K562 (cell line): Measurements from ENCODE around the gene C11orf98. TPM values are rescaled to one million over a fixed set of nuclear protein-coding genes. Genes with fewer than 3 reads are reported as not detected.

Experiments used
- ATAC-seq: fragments of 200-7000 bp; cut with Tn5 transposase; 3 replicates; pipeline ENCODE4 v1.9.1; 2020; ENCODE audit warnings: moderate library complexity
- Bru-seq: library from RNA; stranded (reverse); fragments of 400-500 nt; gene quantifications from one replicate; lab custom pipeline; 2021; lab: Mats Ljungman, UMichigan
- BruChase-seq, 2 experiments: library from RNA; stranded (reverse); fragments of 400-500 nt; gene quantifications; one replicate each; lab custom pipeline; 2021; lab: Mats Ljungman, UMichigan
- BruUV-seq: library from RNA; stranded (reverse); fragments of 400-500 nt; replicated peaks from 2 replicates; lab custom pipeline; 2021; lab: Mats Ljungman, UMichigan
- CTCF ChIA-PET: fragments of 300-600 bp; formaldehyde crosslinking; extraction: SDS; loops from one replicate; lab custom pipeline; 2021; ENCODE audit warnings: low intra/inter-chr PET ratio; lab: Yijun Ruan, JAX
- POLR2A ChIA-PET: fragments of 300-600, 350-650 bp; sonication (Branson Sonifier 250); formaldehyde crosslinking; extraction: SDS; loops from one replicate; lab custom pipeline; 2021; ENCODE audit warnings: antibody characterized with exemption, inconsistent platforms; lab: Yijun Ruan, JAX
- DNase-seq, 4 experiments: peaks; one replicate each; pipeline versions ENCODE4 v3.0.0 to v3.0.0-alpha.2; 2011 to 2018; ENCODE audit warnings: low spot score in 3 of 4, mixed read lengths in 3 of 4; ENCODE audit errors: extremely low read depth in 1 of 4
- FAIRE-seq: peaks from 2 replicates; lab custom pipeline; 2011; peaks lifted over from hg19 to GRCh38; lab: Jason Lieb, UNC
- H2AFZ ChIP-seq: 2 replicates; pipeline ENCODE4 v1.6.0; 2011; ENCODE audit warnings: low read depth, low read length, control low read depth, inconsistent platforms
- H3K27ac ChIP-seq: fragments of 200-600 bp; 3 replicates; pipeline ENCODE4 v1.8.0; 2011; ENCODE audit warnings: low read depth, mild to moderate bottlenecking, control low read depth, inconsistent platforms, low read length, moderate library complexity, mixed read lengths; ENCODE audit errors: extremely low read depth
- H3K27me3 ChIP-seq, 2 experiments: fragments of 300-600 bp in 1 of 2; 2 replicates in 1 of 2; 3 replicates in 1 of 2; pipeline versions ENCODE4 v1.6.0 to v1.8.0; 2011; ENCODE audit warnings: inconsistent platforms in 2 of 2, low read length in 2 of 2, mild to moderate bottlenecking in 1 of 2, mixed read lengths in 1 of 2, moderate library complexity in 1 of 2; ENCODE audit not compliant: control insufficient read depth in 2 of 2, insufficient read depth in 2 of 2
- H3K36me3 ChIP-seq: fragments of 300-600 bp; 3 replicates; pipeline ENCODE4 v1.8.0; 2011; ENCODE audit warnings: mild to moderate bottlenecking, low read length, inconsistent platforms; ENCODE audit not compliant: control insufficient read depth, insufficient read depth
- H3K4me1 ChIP-seq, 2 experiments: fragments of 200-600 bp in 1 of 2; replicated peaks in 1 of 2; 2 replicates in 1 of 2; 3 replicates in 1 of 2; pipeline versions ENCODE4 v1.5.1 to v1.8.0; 2011; ENCODE audit warnings: inconsistent platforms in 2 of 2, low read length in 2 of 2, mild to moderate bottlenecking in 1 of 2, mixed read lengths in 1 of 2, moderate library complexity in 1 of 2; ENCODE audit not compliant: control insufficient read depth in 2 of 2, insufficient read depth in 2 of 2
- H3K4me2 ChIP-seq: 2 replicates; pipeline ENCODE4 v1.6.1; 2011; ENCODE audit warnings: low read length, control low read depth, inconsistent platforms, mixed read lengths; ENCODE audit not compliant: insufficient read depth
- H3K4me3 ChIP-seq: fragments of 200-600 bp; sonication (generic), shearing (Covaris generic); 2 replicates; pipeline ENCODE4 v1.5.1; 2016; ENCODE audit warnings: control low read depth, inconsistent platforms
- H3K79me2 ChIP-seq: fragments of 200-600 bp; 3 replicates; pipeline ENCODE4 v1.8.0; 2011; ENCODE audit warnings: low read length, inconsistent platforms; ENCODE audit not compliant: control insufficient read depth, insufficient read depth
- H3K9ac ChIP-seq, 2 experiments: 2 replicates each; pipeline versions ENCODE4 v1.6.0 to v1.6.1; 2011; ENCODE audit warnings: low read depth in 2 of 2, low read length in 2 of 2, control low read depth in 1 of 2, inconsistent platforms in 1 of 2, mild to moderate bottlenecking in 1 of 2, mixed read lengths in 1 of 2; ENCODE audit not compliant: insufficient read depth in 1 of 2
- H3K9me1 ChIP-seq: one replicate; pipeline ENCODE4 v1.6.0; 2011; ENCODE audit warnings: inconsistent platforms, mild to moderate bottlenecking, low read length, moderate library complexity; ENCODE audit not compliant: control insufficient read depth, insufficient read depth
- H3K9me3 ChIP-seq: replicated peaks from 2 replicates; pipeline ENCODE4 v1.5.1; 2011; ENCODE audit warnings: low read depth, low read length, inconsistent platforms; ENCODE audit not compliant: control insufficient read depth, insufficient read depth
- H4K20me1 ChIP-seq: replicated peaks from 2 replicates; pipeline ENCODE4 v1.6.1; 2011; ENCODE audit warnings: low read length, inconsistent platforms, mixed read lengths; ENCODE audit not compliant: control insufficient read depth, insufficient read depth
- BHLHE40 ChIP-seq: IDR thresholded peaks from 2 replicates; pipeline ENCODE4 v1.6.1; 2011; ENCODE audit warnings: low read length, improper control_type of control experiment
- CEBPB ChIP-seq: fragments of 450-650 bp; IDR thresholded peaks from 2 replicates; pipeline ENCODE4 v1.6.1; 2016; ENCODE audit warnings: missing genetic modification characterization, missing compliant biosample characterization
- DACH1 ChIP-seq: fragments of 450-650 bp; IDR thresholded peaks from 2 replicates; pipeline ENCODE4 v1.6.1; 2018; ENCODE audit not compliant: partially characterized antibody
- FOXK2 ChIP-seq, 2 experiments: fragments of 450-650 bp; IDR thresholded peaks in 1 of 2; conservative IDR thresholded peaks in 1 of 2; 2 replicates each; pipeline ENCODE4 v1.6.1; 2016; ENCODE audit warnings: low read depth in 2 of 2, mild to moderate bottlenecking in 1 of 2
- HMG20B ChIP-seq: fragments of 250-450 bp; sonication (Bioruptor Pico); IDR thresholded peaks from 2 replicates; pipeline ENCODE4 v1.5.0; 2021; ENCODE audit warnings: mild to moderate bottlenecking
- HSF4 ChIP-seq: fragments of 250-450 bp; sonication (Bioruptor Pico); IDR thresholded peaks from 2 replicates; pipeline ENCODE4 v2.1.2; 2022; ENCODE audit warnings: mild to moderate bottlenecking, moderate library complexity, borderline replicate concordance
- IRF2 ChIP-seq: sonication (generic); formaldehyde crosslinking; IDR thresholded peaks from 2 replicates; pipeline ENCODE4 v1.8.1; 2022; ENCODE audit warnings: mild to moderate bottlenecking, missing genetic modification reagents
- KAT8 ChIP-seq: fragments of 450-650 bp; IDR thresholded peaks from 2 replicates; pipeline ENCODE4 v1.6.1; 2016; ENCODE audit warnings: low read depth, mild to moderate bottlenecking
- MAFK ChIP-seq: IDR thresholded peaks from 2 replicates; pipeline ENCODE4 v1.6.1; 2011; ENCODE audit warnings: low read length, improper control_type of control experiment
- MEF2D ChIP-seq: conservative IDR thresholded peaks from 2 replicates; pipeline ENCODE4 v1.6.1; 2016; ENCODE audit warnings: low read depth, missing genetic modification characterization, missing compliant biosample characterization
- WGBS: fragments of 100-300 bp; shearing (Covaris generic); methylation state at CpG from one replicate; pipeline ENCODE4 v1.1.6; 2016; ENCODE audit warnings: low coverage, mixed read lengths; ENCODE audit not compliant: insufficient coverage; ENCODE audit errors: missing lambda C conversion rate; 5-methylcytosine and 5-hydroxymethylcytosine counted together
- in situ Hi-C: fragments of 300-500 bp; cut with MboI; formaldehyde crosslinking; loops from 4 replicates; pipeline ENCODE4 v1.15.0; 2018; ENCODE audit warnings: inconsistent platforms, mixed read lengths
- intact Hi-C: fragments of 100-400 bp; cut with micrococcal nuclease; formaldehyde crosslinking; loops from 2 replicates; pipeline ENCODE4 v1.14.2; 2022
- long read RNA-seq, 3 experiments: library from polyadenylated mRNA in 2 of 3; library from RNA in 1 of 3; unstranded in 2 of 3; stranded (forward) in 1 of 3; transcript quantifications; one replicate each; pipeline ENCODE4 v2.0.0, GENCODE V29; 2019 to 2022
- polyA minus RNA-seq, 3 experiments: library from RNA; depleted of rRNA, polyadenylated mRNA; stranded (reverse); fragments of >200 nt; gene quantifications; 2 replicates each; pipeline ENCODE4 v1.2.3, GENCODE V29; 2011
- polyA plus RNA-seq, 8 experiments: library from polyadenylated mRNA; depleted of rRNA in 4 of 8; stranded (reverse) in 5 of 8; unstranded in 3 of 8; fragments of >200 nt; fragmentation: Nextera tagmentation in 2 of 8; fragmentation: Illumina TruSeq in 1 of 8; extraction: Ambion mirVana in 2 of 8; extraction: Trizol in 1 of 8; gene quantifications; 2 replicates each; pipeline versions ENCODE4 v1.2.1 to v1.2.3, GENCODE V29; 2011 to 2014; ENCODE audit warnings: inconsistent platforms in 1 of 8, missing spikeins in 1 of 8
- total RNA-seq, 7 experiments: library from RNA; depleted of rRNA in 6 of 7; stranded (reverse); fragments of >200 nt in 6 of 7; fragmentation: Illumina TruSeq in 2 of 7; extraction: Trizol in 2 of 7; gene quantifications; 2 replicates each; pipeline versions ENCODE4 v1.2.1 to v1.2.3, GENCODE V29; 2011 to 2021; ENCODE audit warnings: low replicate concordance in 1 of 7
- TF ChIP-seq, protein P1 (sequence below), 2 experiments: fragments of 450-650 bp in 1 of 2; sonication (generic) in 1 of 2; formaldehyde crosslinking in 1 of 2; IDR thresholded peaks in 1 of 2; conservative IDR thresholded peaks in 1 of 2; 2 replicates each; pipeline versions ENCODE4 v1.6.1 to v1.8.1; 2016 to 2023; ENCODE audit warnings: mild to moderate bottlenecking in 2 of 2, moderate library complexity in 2 of 2, inconsistent platforms in 1 of 2, missing genetic modification reagents in 1 of 2
- TF ChIP-seq, protein P2 (sequence below): fragments of 250-450 bp; sonication (Bioruptor Pico); IDR thresholded peaks from 2 replicates; pipeline ENCODE4 v1.8.0; 2022; ENCODE audit warnings: inconsistent platforms

Gene C11orf98
- total RNA-seq (2011; cell fraction: chromatin; rRNA removed; ENCODE audit: low replicate concordance), result 15.3 and 32.6 TPM in 2 replicates
- total RNA-seq (2011; cell fraction: nucleolus; rRNA removed), result 31.2 and 41.0 TPM in 2 replicates
- 15.9 and 27.1 TPM in 2 replicates for total RNA-seq (2011; cell fraction: nucleoplasm; rRNA removed)
- total RNA-seq (2014; rRNA removed) (289 and 491 TPM in 2 replicates), total RNA-seq (2014; rRNA removed; fragmentation: Illumina TruSeq; extraction: Trizol) (169 and 190 TPM in 2 replicates), total RNA-seq (2015; rRNA removed; fragmentation: Illumina TruSeq; extraction: Trizol) (254 and 259 TPM in 2 replicates), total RNA-seq (2021) (161 and 164 TPM in 2 replicates), polyA plus RNA-seq (2011; rRNA removed) (88.4 and 103 TPM in 2 replicates), polyA plus RNA-seq (2014; fragmentation: Illumina TruSeq; extraction: Trizol) (343 and 352 TPM in 2 replicates), polyA plus RNA-seq (2014; fragmentation: Nextera tagmentation; extraction: Ambion mirVana) (100 to 1,000 TPM; 164 to 246 TPM), polyA plus RNA-seq (2014; rRNA removed) (218 and 238 TPM in 2 replicates), polyA minus RNA-seq (2011; rRNA and poly(A)+ RNA removed) (8.4 and 9.6 TPM in 2 replicates), Bru-seq, nascent RNA (percentile 94 among the genes with signal in this experiment), BruChase-seq, experiment 1, labeled RNA remaining after a 2-hour chase (percentile 84 among the genes with signal in this experiment), BruChase-seq, experiment 2, labeled RNA remaining after a 6-hour chase (percentile 87 among the genes with signal in this experiment)
- polyA plus RNA-seq (2011; cell fraction: cytosol; rRNA removed), result 60.0 and 87.2 TPM in 2 replicates
- polyA plus RNA-seq (2011; cell fraction: nucleus; rRNA removed), result 75.2 and 83.9 TPM in 2 replicates
- 120 and 199 TPM in 2 replicates for polyA plus RNA-seq (2012)
- polyA minus RNA-seq (2011; cell fraction: cytosol; rRNA and poly(A)+ RNA removed), result 13.8 and 21.9 TPM in 2 replicates
- 12.3 and 17.0 TPM in 2 replicates for polyA minus RNA-seq (2011; cell fraction: nucleus; rRNA and poly(A)+ RNA removed)
- long read RNA-seq, experiment 1, transcript C11orf98-203 (3 exons, 774 nt), result minor isoform, 26 of 255 reads
- long read RNA-seq, experiment 1, transcript C11orf98-201 (4 exons, 654 nt), result major isoform, 219 of 255 reads
- long read RNA-seq, experiment 1, partial matches to known transcripts, result 2 of 255 reads
- long read RNA-seq, experiment 1, other reads (novel, unspliced or antisense), result 7 of 255 reads
- long read RNA-seq, experiment 2, transcript C11orf98-203 (3 exons, 774 nt), result minor isoform, 45 of 146 reads
- long read RNA-seq, experiment 2, transcript C11orf98-201 (4 exons, 654 nt), result major isoform, 93 of 146 reads
- long read RNA-seq, experiment 2, partial matches to known transcripts, result 1 of 146 reads
- long read RNA-seq, experiment 2, other reads (novel, unspliced or antisense), result 6 of 146 reads
- long read RNA-seq, experiment 3, transcript C11orf98-201 (4 exons, 654 nt), result major isoform, 197 of 212 reads
- long read RNA-seq, experiment 3, transcript C11orf98-203 (3 exons, 774 nt), result minor isoform, 11 of 212 reads
- long read RNA-seq, experiment 3, partial matches to known transcripts, result 0 of 212 reads
- long read RNA-seq, experiment 3, other reads (novel, unspliced or antisense), result 3 of 212 reads

DNA sequence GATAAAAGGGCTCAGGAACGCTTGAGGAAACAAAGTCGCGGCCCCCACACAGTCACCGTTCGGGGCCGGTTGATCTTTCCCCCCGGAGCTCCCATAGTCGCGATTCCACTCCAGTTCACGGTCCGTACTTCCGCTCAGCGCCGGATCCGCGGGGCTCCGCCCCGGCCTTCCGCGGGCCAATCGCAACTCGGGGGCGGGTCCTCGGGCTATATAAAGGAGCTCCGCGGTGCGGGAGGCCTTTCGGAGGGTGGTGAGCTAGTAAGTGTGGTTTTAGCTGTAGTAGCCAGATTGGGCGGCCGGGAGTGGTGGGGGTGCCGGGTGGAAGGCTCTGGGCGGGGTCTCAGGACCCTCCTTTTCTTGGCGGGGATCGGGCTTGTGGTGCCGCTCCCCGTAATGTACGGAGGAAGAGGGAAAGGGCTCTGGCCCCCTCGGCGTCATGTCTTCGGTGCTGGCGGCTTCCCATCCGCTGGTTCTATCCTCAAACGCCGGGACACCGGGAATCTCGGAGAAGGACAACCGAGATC is at the start of gene C11orf98, which contains the start of gene CSKMT:
C11orf98 (minus strand) TSS at position 136 of the 524 bp plus-strand sequence; CDS start at position 95, 41 bp downstream.
CSKMT (plus strand) TSS at position 238 of the 524 bp plus-strand sequence. CDS start 568 bp downstream, outside the sequence.
- CTCF ChIA-PET, result no interaction called here
- H3K79me2 ChIP-seq, result peaks cover 75% of the 10 kb centered on the region
- TF ChIP-seq MAFK, result no peak; the same call in 1 of the 2 replicates
- TF ChIP-seq CEBPB (tag), result no peak
- no peak; the same call in 1 of the 2 replicates for TF ChIP-seq BHLHE40
- TF ChIP-seq HMG20B (CRISPR knock-in tag), result peak; percentile 93
- TF ChIP-seq KAT8, result no peak
- TF ChIP-seq HSF4 (CRISPR knock-in tag), result no peak
- TF ChIP-seq, protein P1, sequence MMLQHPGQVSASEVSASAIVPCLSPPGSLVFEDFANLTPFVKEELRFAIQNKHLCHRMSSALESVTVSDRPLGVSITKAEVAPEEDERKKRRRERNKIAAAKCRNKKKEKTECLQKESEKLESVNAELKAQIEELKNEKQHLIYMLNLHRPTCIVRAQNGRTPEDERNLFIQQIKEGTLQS (IDR thresholded peaks at IDR 0.05), result no peak
- TF ChIP-seq, protein P1 (CRISPR knock-in tag; conservative IDR thresholded peaks at IDR 0.05), result no peak; the same call in 1 of the 2 replicates
- TF ChIP-seq, protein P2, sequence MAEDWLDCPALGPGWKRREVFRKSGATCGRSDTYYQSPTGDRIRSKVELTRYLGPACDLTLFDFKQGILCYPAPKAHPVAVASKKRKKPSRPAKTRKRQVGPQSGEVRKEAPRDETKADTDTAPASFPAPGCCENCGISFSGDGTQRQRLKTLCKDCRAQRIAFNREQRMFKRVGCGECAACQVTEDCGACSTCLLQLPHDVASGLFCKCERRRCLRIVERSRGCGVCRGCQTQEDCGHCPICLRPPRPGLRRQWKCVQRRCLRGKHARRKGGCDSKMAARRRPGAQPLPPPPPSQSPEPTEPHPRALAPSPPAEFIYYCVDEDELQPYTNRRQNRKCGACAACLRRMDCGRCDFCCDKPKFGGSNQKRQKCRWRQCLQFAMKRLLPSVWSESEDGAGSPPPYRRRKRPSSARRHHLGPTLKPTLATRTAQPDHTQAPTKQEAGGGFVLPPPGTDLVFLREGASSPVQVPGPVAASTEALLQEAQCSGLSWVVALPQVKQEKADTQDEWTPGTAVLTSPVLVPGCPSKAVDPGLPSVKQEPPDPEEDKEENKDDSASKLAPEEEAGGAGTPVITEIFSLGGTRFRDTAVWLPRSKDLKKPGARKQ (CRISPR knock-in tag), result no peak
- 0 out of 4 replicates have a peak, but pooled peaks of 1 of the 2 experiments have one; percentile 17 for TF ChIP-seq FOXK2 (conservative IDR thresholded peaks at IDR 0.05 in 1 of 2, IDR thresholded peaks at IDR 0.05 in 1 of 2; ENCODE audit: low read depth in 2 of 2)
- TF ChIP-seq MEF2D, result no peak
- TF ChIP-seq DACH1, result no peak
- TF ChIP-seq IRF2 (CRISPR knock-in tag), result no peak

More for the DNA sequence above, at the start of gene C11orf98, which contains the start of gene CSKMT:
- Histone ChIP-seq H3K4me1 (peaks cover 19 to 41% of the 10 kb centered on the region in 2 experiments; a peak in 4 of 5 replicates), H4K20me1 (peaks cover 7% of the 10 kb centered on the region; the same call in 1 of the 2 replicates), H3K9me3 (no peaks in the 10 kb centered on the region), H3K27ac (peak within 1 kb of the TSS; percentile 80), H3K36me3 (peaks cover 52% of the 10 kb centered on the region), H3K9me1 (no peaks in the 10 kb centered on the region), H3K4me3 (peak within 1 kb of the TSS; percentile 73), H3K27me3 (no peaks in the 10 kb centered on the region), H3K9ac (peak within 1 kb of the TSS; percentile 85 to 100), H2AFZ (peak within 1 kb of the TSS; percentile 77), H3K4me2 (peak within 1 kb of the TSS; percentile 97)
- FAIRE-seq (peak; percentile 77), ATAC-seq (peak; percentile 87), DNase-seq (peak; percentile 91 to 97 (median 94))
- under 1% methylated on average over 33 of the region's 47 CpGs for WGBS
- intact Hi-C loops (loop anchor here (2.0 to 5.0 kb wide), 2 partner anchors 18 to 177 kb away; partner anchors contain the start of gene GANAB), in situ Hi-C loops (no loop called here)
- POLR2A ChIA-PET, result interaction anchor here (0.6 to 8.8 kb wide), 63 partner anchors 9 to 1072 kb away, joined by 3 to 161 read pairs (median 5); partner anchors contain the start of genes B3GAT3, EEF1G, EML3 and GANAB
- BruUV-seq, result TSS peak; percentile 93
